Activated T-cell treated with anti-CD3 and anti-CD28 coated beads, Interleukin-2, amount 50 U/mL, for 24 hours (primary cell): Measurements from ENCODE around the gene FAIM.
A peak's percentile ranks its signal among the peaks of the same experiment; 100 is the strongest.
"Not testable (repeated sequence)": the region's sequence is repeated elsewhere in the genome, so short reads cannot be mapped to it uniquely, and the experiment has no call there.

ENCODE experiments used
- DNase-seq: peaks from one replicate; pipeline ENCODE4 v3.0.0-alpha.2; 2020
- H3K27ac Mint-ChIP-seq: 2 replicates; pipeline ENCODE4 v1.8.0; 2020; ENCODE audit warnings: mild to moderate bottlenecking, mixed read lengths
- H3K27me3 Mint-ChIP-seq: 2 replicates; pipeline ENCODE4 v1.8.0; 2020; ENCODE audit warnings: mixed read lengths
- H3K36me3 Mint-ChIP-seq: 2 replicates; pipeline ENCODE4 v1.8.0; 2020; ENCODE audit warnings: low read depth, mixed read lengths
- H3K4me1 Mint-ChIP-seq: 2 replicates; pipeline ENCODE4 v1.8.0; 2020; ENCODE audit warnings: low read depth, mixed read lengths
- H3K4me3 Mint-ChIP-seq: 2 replicates; pipeline ENCODE4 v1.8.0; 2020; ENCODE audit warnings: mild to moderate bottlenecking, moderate library complexity, mixed read lengths
- H3K9me3 Mint-ChIP-seq: 2 replicates; pipeline ENCODE4 v1.8.0; 2020; ENCODE audit warnings: mixed read lengths

The FAIM gene

DNA sequence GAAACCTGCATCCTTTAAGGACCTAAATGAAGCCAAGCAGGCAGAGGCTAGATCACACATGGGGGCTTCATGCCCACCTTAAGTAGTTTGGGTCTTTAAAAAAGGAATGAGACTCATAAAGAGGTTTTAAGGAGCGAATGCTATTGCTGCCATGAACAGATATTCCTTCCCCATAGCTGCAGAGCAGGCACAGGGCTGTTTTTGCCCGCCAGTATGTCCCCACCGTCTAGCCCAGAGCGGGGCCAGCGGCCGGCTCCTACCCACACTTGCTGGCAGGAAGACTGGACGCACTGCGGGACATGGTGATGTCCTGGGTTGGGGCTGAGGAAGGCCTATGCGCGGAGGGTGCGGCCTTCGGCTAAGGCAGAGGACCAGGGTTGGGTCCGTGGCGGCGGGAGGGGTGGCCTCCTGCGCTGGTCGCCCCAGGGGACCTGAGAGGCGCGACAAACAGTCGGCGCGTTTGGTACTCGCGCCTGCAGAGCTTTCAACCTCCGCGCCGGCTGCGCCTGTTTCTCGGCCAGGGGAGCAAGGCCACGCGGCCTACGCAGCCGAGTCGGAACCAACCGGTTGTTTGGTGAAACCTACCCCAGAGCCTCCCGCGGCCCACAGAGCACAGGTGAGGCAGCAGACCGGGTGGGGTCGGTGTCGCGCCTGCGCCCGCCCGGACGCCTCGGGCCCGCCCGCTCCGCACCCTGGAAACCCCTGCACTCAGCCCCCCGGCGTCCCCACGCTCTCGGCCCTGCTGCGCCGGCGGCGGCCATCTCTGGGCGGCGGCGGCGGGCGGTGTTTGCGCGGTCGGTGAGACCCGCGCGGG lies at the start of gene FAIM:
TSS of gene FAIM (plus strand) at position 450 of the 814 bp plus-strand sequence. CDS start 10,956 bp downstream, outside the sequence.
- Mint-ChIP-seq H3K4me3 (peak within 1 kb of the TSS; percentile 79), H3K36me3 (no peaks in the 10 kb centered on the region), H3K9me3 (no peaks in the 10 kb centered on the region), H3K4me1 (peaks cover 17% of the 10 kb centered on the region), H3K27ac (peak within 1 kb of the TSS; percentile 92), H3K27me3 (no peaks in the 10 kb centered on the region)
- DNase-seq: peak; percentile 86

- no peak for DNase-seq
- Mint-ChIP-seq H3K4me1 (no peaks in the 10 kb centered on the region), H3K9me3 (peaks cover 32% of the 10 kb centered on the region), H3K4me3 (no peak overlapping the region), H3K27me3 (no peaks in the 10 kb centered on the region), H3K27ac (no peak overlapping the region), H3K36me3 (peaks cover 93% of the 10 kb centered on the region)
Observed at GRCh38 chr3:138559134-138559533, 49.4 kb upstream of the FAIM start.

DNA sequence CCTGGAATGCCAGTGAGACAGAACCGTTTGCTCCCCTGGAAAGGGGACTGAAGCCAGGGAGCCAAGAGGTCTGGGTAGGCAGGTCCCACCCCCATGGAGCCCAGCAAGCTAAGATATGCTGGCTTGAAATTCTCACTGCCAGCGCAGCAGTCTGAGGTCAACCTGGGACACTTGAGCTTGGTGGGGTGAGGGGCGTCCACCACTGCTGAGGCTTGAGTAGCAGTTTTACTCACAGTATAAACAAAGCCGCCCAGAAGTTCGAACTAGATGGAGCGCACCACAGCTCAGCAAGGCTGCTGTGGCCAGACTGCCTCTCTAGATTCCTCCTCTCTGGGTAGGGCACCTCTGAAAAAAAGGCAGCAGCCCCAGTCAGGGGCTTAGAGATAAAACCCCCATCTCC lies 48.1 kb upstream of the FAIM start:
- no peaks in the 10 kb centered on the region for H3K27me3 Mint-ChIP-seq
- no peaks in the 10 kb centered on the region for H3K4me1 Mint-ChIP-seq
- DNase-seq: no peak
- H3K36me3 Mint-ChIP-seq: peaks cover 86% of the 10 kb centered on the region
- no peak overlapping the region for H3K4me3 Mint-ChIP-seq
- H3K27ac Mint-ChIP-seq: no peak overlapping the region
- H3K9me3 Mint-ChIP-seq: peaks cover 27% of the 10 kb centered on the region

DNA sequence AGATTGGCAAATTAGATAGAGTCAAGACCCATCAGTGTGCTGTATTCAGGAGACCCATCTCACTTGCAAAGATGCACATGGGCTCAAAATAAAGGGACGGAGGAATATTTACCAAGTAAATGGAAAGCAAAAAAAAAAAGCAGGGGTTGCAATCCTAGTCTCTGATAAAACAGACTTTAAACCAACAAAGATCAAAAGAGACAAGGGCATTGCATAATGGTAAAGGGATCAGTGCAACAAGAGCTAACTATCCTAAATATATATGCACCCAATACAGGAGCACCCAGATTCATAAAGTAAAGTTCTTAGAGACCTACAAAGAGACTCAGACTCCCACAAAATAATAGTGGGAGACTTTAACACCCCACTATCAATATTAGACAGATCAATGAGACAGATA lies 45.7 kb upstream of the FAIM start:
- not testable (repeated sequence) for H3K27me3 Mint-ChIP-seq, DNase-seq, H3K4me3 Mint-ChIP-seq, H3K4me1 Mint-ChIP-seq, H3K27ac Mint-ChIP-seq
- Mint-ChIP-seq H3K36me3 (peaks cover 74% of the 10 kb centered on the region), H3K9me3 (peaks cover 17% of the 10 kb centered on the region)

- H3K9me3 Mint-ChIP-seq, DNase-seq, H3K27me3 Mint-ChIP-seq, H3K4me3 Mint-ChIP-seq, H3K27ac Mint-ChIP-seq, H3K4me1 Mint-ChIP-seq: not testable (repeated sequence)
- peaks cover 49% of the 10 kb centered on the region for H3K36me3 Mint-ChIP-seq
Observed at GRCh38 chr3:138566293-138566692, 42.3 kb upstream of the FAIM start.

DNA sequence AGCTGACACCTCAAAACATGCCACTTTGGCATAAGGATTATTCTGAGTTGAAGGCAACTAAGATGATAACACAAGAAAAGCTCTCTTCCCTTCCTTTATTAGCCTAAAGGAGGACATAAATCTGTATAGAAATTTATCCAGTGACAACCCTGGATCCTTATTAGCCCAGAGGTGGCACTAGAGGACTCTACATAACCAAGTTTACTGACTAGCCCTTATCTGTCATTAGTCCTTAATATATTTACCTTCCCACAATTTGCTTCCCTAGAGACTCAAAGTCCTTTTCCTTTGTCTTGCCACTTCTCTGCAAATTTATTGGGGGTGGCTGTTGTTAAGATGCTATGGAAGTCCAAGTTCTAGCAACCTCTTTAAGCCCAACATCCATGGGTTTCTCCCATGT lies 41.2 kb upstream of the FAIM start:
- peaks cover 43% of the 10 kb centered on the region for H3K36me3 Mint-ChIP-seq
- DNase-seq: no peak
- no peak overlapping the region for H3K27ac Mint-ChIP-seq
- H3K4me3 Mint-ChIP-seq: no peak overlapping the region
- no peaks in the 10 kb centered on the region for H3K27me3 Mint-ChIP-seq
- H3K9me3 Mint-ChIP-seq: no peaks in the 10 kb centered on the region
- H3K4me1 Mint-ChIP-seq: peaks cover 8% of the 10 kb centered on the region

- peaks cover 8% of the 10 kb centered on the region for H3K4me1 Mint-ChIP-seq
- H3K9me3 Mint-ChIP-seq: peaks cover 10% of the 10 kb centered on the region
- H3K4me3 Mint-ChIP-seq: no peak overlapping the region
- no peaks in the 10 kb centered on the region for H3K27me3 Mint-ChIP-seq
- H3K36me3 Mint-ChIP-seq: peaks cover 46% of the 10 kb centered on the region
- no peak for DNase-seq
- H3K27ac Mint-ChIP-seq: no peak overlapping the region
Observed at GRCh38 chr3:138569090-138569489, 39.5 kb upstream of the FAIM start.

DNA sequence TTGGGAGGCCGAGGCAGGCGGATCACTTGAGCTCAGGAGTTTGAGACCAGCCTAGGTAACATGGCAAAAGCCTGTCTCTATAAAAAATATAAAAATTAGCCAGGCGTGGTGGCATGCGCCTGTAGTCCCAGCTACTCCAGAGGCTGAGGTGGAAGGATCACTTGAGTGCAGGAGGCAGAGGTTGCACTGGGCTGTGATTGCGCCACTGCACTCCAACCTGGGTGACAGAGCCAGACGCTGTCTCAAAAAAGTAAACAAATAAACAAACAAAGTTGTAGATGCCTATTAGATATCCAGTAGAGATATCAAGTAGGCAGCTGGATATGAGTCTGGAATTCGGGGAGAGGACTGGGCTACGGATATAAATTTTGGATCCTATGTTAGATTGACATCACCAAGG lies 38.9 kb upstream of the FAIM start:
- H3K27ac Mint-ChIP-seq, DNase-seq, H3K4me1 Mint-ChIP-seq, H3K27me3 Mint-ChIP-seq, H3K4me3 Mint-ChIP-seq: not testable (repeated sequence)
- peaks cover 44% of the 10 kb centered on the region for H3K36me3 Mint-ChIP-seq
- H3K9me3 Mint-ChIP-seq: peaks cover 10% of the 10 kb centered on the region

DNA sequence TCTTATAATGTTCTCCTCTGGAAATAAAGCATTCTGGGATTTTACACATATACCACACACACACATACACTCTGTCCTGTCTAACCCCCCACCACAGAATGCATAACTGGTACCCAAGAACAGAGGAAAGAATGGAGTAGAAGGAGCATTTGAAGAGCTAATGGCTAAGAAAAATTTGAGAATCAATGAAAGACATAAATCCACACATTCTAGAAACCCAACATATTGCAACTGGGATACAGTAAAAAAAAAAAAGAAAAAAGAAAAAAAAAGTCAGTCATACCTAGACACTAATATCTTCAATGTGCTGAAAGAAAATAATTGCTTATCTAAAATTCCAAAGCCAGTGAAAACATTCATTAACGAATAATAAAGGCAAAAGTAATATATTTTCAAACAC lies 35.4 kb upstream of the FAIM start:
- peaks cover 52% of the 10 kb centered on the region for H3K36me3 Mint-ChIP-seq
- peaks cover 14% of the 10 kb centered on the region for H3K9me3 Mint-ChIP-seq
- H3K4me1 Mint-ChIP-seq: peaks cover 23% of the 10 kb centered on the region
- H3K27me3 Mint-ChIP-seq: no peaks in the 10 kb centered on the region
- no peak for DNase-seq
- no peak overlapping the region for H3K27ac Mint-ChIP-seq
- H3K4me3 Mint-ChIP-seq: no peak overlapping the region

- peak overlapping the region; percentile 13 for H3K27ac Mint-ChIP-seq
- peaks cover 12% of the 10 kb centered on the region for H3K9me3 Mint-ChIP-seq
- peaks cover 29% of the 10 kb centered on the region for H3K4me1 Mint-ChIP-seq
- DNase-seq: no peak
- H3K4me3 Mint-ChIP-seq: peak overlapping the region; percentile 38
- H3K27me3 Mint-ChIP-seq: no peaks in the 10 kb centered on the region
- H3K36me3 Mint-ChIP-seq: peaks cover 33% of the 10 kb centered on the region
Observed at GRCh38 chr3:138578141-138578540, 30.4 kb upstream of the FAIM start.

- DNase-seq: no peak
- Mint-ChIP-seq H3K4me3 (no peak overlapping the region), H3K27me3 (no peaks in the 10 kb centered on the region), H3K36me3 (peaks cover 24% of the 10 kb centered on the region), H3K4me1 (peaks cover 38% of the 10 kb centered on the region), H3K27ac (no peak overlapping the region), H3K9me3 (peaks cover 4% of the 10 kb centered on the region)
Observed at GRCh38 chr3:138578961-138579574, 29.5 kb upstream of the FAIM start.

DNA sequence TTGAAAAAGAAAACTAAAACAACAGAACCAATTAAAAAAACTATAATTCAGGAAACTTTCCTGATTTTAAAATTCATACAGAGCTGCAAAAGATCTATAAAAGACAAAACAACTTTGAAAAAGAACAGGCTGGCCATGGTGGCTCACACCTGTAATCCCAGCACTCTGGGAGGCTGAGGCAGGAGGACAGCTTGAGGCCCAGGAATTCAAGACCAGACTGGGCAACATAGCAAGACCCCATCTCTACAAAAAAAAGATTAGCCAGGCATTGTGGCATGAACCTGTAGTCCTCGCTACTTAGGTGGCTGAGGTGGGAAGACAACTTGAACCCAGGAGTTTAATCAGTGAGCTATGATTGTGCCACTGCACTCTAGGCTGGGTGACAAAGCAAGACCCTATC lies 21.2 kb upstream of the FAIM start:
- Mint-ChIP-seq H3K27me3 (no peaks in the 10 kb centered on the region), H3K4me1 (peaks cover 26% of the 10 kb centered on the region), H3K36me3 (peaks cover 10% of the 10 kb centered on the region), H3K27ac (no peak overlapping the region), H3K9me3 (peaks cover 3% of the 10 kb centered on the region), H3K4me3 (no peak overlapping the region)
- DNase-seq: no peak

- H3K27me3 Mint-ChIP-seq: no peaks in the 10 kb centered on the region
- no peak overlapping the region for H3K4me3 Mint-ChIP-seq
- H3K4me1 Mint-ChIP-seq: peaks cover 23% of the 10 kb centered on the region
- peaks cover 10% of the 10 kb centered on the region for H3K36me3 Mint-ChIP-seq
- H3K27ac Mint-ChIP-seq: no peak overlapping the region
- H3K9me3 Mint-ChIP-seq: peaks cover 3% of the 10 kb centered on the region
- no peak for DNase-seq
Observed at GRCh38 chr3:138588445-138588844, 20.1 kb upstream of the FAIM start.

GRCh38 chr3:138591392-138591791 lies 17.2 kb upstream of the FAIM start:
- Mint-ChIP-seq H3K36me3 (peaks cover 5% of the 10 kb centered on the region), H3K4me1 (peaks cover 22% of the 10 kb centered on the region), H3K27me3 (no peaks in the 10 kb centered on the region), H3K4me3 (no peak overlapping the region), H3K27ac (no peak overlapping the region), H3K9me3 (peaks cover under 1% of the 10 kb centered on the region)
- no peak for DNase-seq

- Mint-ChIP-seq H3K9me3 (no peaks in the 10 kb centered on the region), H3K4me3 (peak overlapping the region; percentile 87), H3K36me3 (no peaks in the 10 kb centered on the region), H3K27me3 (no peaks in the 10 kb centered on the region), H3K4me1 (peaks cover 15% of the 10 kb centered on the region), H3K27ac (peak overlapping the region; percentile 97)
- no peak for DNase-seq
Observed at GRCh38 chr3:138593488-138594149, 15.0 kb upstream of the FAIM start.
